Panc1 (cell line): Measurements from ENCODE around the gene LTBP3. TPM values are rescaled to one million over a fixed set of nuclear protein-coding genes. Genes with fewer than 3 reads are reported as not detected.

ENCODE experiments used
- ATAC-seq: fragments of 200-7000 bp; cut with Tn5 transposase; 2 replicates; pipeline ENCODE4 v1.9.1; 2020; ENCODE audit warnings: mild to moderate bottlenecking, moderate library complexity
- BruUV-seq: library from RNA; stranded (reverse); fragments of 400-500 nt; replicated peaks from 2 replicates; lab custom pipeline; 2021; lab: Mats Ljungman, UMichigan
- CTCF ChIA-PET: fragments of 300-600 bp; sonication (Branson Sonifier 250); formaldehyde crosslinking; loops from one replicate; lab custom pipeline; 2022; ENCODE audit warnings: antibody characterized with exemption; lab: Charles Lee
- POLR2A ChIA-PET: fragments of 300-600 bp; sonication (Branson Sonifier 250); formaldehyde crosslinking; loops from one replicate; lab custom pipeline; 2022; ENCODE audit warnings: antibody characterized with exemption; lab: Charles Lee
- DNase-seq: peaks from one replicate; pipeline ENCODE4 v3.0.0-alpha.2; 2010; ENCODE audit warnings: low read depth, low spot score
- H3K27ac ChIP-seq: 2 replicates; pipeline ENCODE4 v1.5.1; 2011; ENCODE audit warnings: mild to moderate bottlenecking, low read length, inconsistent platforms
- H3K27me3 ChIP-seq: fragments of 200-500 bp; sonication (Bioruptor generic); 2 replicates; pipeline ENCODE4 v1.6.0; 2014; ENCODE audit warnings: low read length, inconsistent platforms; ENCODE audit not compliant: control insufficient read depth, insufficient read depth
- H3K36me3 ChIP-seq: fragments of 200-500 bp; sonication (Bioruptor generic); 2 replicates; pipeline ENCODE4 v1.5.1; 2014; ENCODE audit warnings: inconsistent platforms, mild to moderate bottlenecking, low read length, moderate library complexity; ENCODE audit not compliant: control insufficient read depth, insufficient read depth
- H3K4me1 ChIP-seq: 2 replicates; pipeline ENCODE4 v1.5.1; 2011; ENCODE audit warnings: inconsistent platforms, mild to moderate bottlenecking, low read length, moderate library complexity; ENCODE audit not compliant: control insufficient read depth, insufficient read depth
- H3K4me3 ChIP-seq, 2 experiments: 2 replicates each; pipeline ENCODE4 v1.5.1; 2011 to 2012; ENCODE audit warnings: low read depth in 2 of 2, low read length in 2 of 2, mild to moderate bottlenecking in 2 of 2, inconsistent platforms in 1 of 2, moderate library complexity in 1 of 2
- H3K9me3 ChIP-seq: fragments of 200-500 bp; sonication (Bioruptor generic); 2 replicates; pipeline ENCODE4 v1.5.1; 2014; ENCODE audit warnings: low read depth, mild to moderate bottlenecking, inconsistent platforms, low read length, moderate library complexity; ENCODE audit not compliant: control insufficient read depth, insufficient read depth
- CTCF ChIP-seq: fragments of 450-650 bp; IDR thresholded peaks from 2 replicates; pipeline ENCODE4 v1.5.1; 2017; ENCODE audit warnings: mild to moderate bottlenecking
- POLR2AphosphoS5 ChIP-seq: IDR thresholded peaks from 2 replicates; pipeline ENCODE4 v1.6.1; 2012; ENCODE audit warnings: mild to moderate bottlenecking, low read depth, low read length, moderate library complexity
- SIN3A ChIP-seq: IDR thresholded peaks from 2 replicates; pipeline ENCODE4 v1.6.1; 2012; ENCODE audit warnings: low read depth, mild to moderate bottlenecking, low read length, moderate library complexity, borderline replicate concordance; ENCODE audit not compliant: insufficient read depth
- TCF7L2 ChIP-seq: IDR thresholded peaks from 2 replicates; pipeline ENCODE4 v1.6.1; 2011; ENCODE audit warnings: mild to moderate bottlenecking, low read depth, low read length, inconsistent platforms
- in situ Hi-C: cut with HindIII; loops from 2 replicates; pipeline ENCODE4 v1.10.0; 2016; ENCODE audit warnings: low sequenced_read_pairs, low pct_unique_long_range_greater_than_20kb
- intact Hi-C: fragments of 100-400 bp; cut with micrococcal nuclease; formaldehyde crosslinking; loops from one replicate; pipeline ENCODE4 v1.10.0; 2022; ENCODE audit not compliant: unreplicated experiment
- total RNA-seq: library from RNA; stranded (reverse); gene quantifications from one replicate; pipeline ENCODE4 v1.2.1, GENCODE V29; 2021; ENCODE audit not compliant: unreplicated experiment
- TF ChIP-seq, protein P1 (sequence below), 2 experiments: IDR thresholded peaks; 2 replicates each; pipeline ENCODE4 v1.6.1; 2011 to 2012; ENCODE audit warnings: low read depth in 2 of 2, control low read depth in 1 of 2, low read length in 1 of 2, mild to moderate bottlenecking in 1 of 2, moderate library complexity in 1 of 2; ENCODE audit not compliant: insufficient read depth in 1 of 2

LTBP3 gene
- total RNA-seq, 1 experiment from 2014 or later: 133 TPM

DNA sequence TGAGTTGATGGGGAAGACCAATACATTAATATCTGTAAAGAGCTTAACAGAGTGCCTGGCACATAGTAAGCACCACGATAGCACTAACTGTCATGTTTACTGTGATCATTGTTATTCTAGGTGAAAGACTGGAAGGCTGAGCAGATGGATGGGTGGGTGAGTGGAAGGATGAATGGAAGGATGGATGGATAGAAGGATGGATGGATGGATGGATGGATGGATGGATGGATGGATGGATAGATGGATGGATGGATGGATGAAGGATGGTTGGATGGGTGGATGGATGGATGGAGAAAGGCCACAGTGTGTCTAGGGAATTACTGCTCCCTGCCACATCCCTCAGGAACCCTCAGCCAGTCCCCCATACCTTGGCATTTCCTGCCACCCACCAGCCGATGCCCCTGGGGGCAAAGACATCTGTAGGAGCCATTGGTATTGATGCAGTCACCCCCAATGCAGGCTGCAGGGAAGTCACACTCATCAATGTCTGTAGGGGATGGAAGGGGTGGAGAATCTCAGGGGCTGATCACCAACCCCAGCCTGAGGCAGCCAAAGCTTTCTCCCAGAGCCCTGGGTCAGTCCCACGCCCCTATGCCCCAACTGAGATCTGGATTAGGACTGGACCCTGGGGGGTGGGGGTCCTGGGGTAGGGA lies 15.3 kb downstream of the LTBP3 start:
- ATAC-seq: no peak
- Histone ChIP-seq H3K27ac (no peak overlapping the region), H3K9me3 (no peaks in the 10 kb centered on the region), H3K4me3 (no peak overlapping the region), H3K4me1 (peaks cover 9% of the 10 kb centered on the region), H3K36me3 (peaks cover 2% of the 10 kb centered on the region; the same call in 1 of the 2 replicates), H3K27me3 (no peaks in the 10 kb centered on the region)
- no TSS peak for BruUV-seq
- ChIA-PET POLR2A (interaction anchor here (0.6 kb wide), 1 partner anchor 133 kb away, joined by 4 read pairs; no protein-coding TSS in a partner anchor), CTCF (interaction anchor here (0.7 kb wide), 1 partner anchor 24 kb away, joined by 7 read pairs; no protein-coding TSS in a partner anchor)
- TF ChIP-seq CTCF (no peak), TCF7L2 (no peak), SIN3A (no peak), POLR2AphosphoS5 (no peak)
- TF ChIP-seq, protein P1, sequence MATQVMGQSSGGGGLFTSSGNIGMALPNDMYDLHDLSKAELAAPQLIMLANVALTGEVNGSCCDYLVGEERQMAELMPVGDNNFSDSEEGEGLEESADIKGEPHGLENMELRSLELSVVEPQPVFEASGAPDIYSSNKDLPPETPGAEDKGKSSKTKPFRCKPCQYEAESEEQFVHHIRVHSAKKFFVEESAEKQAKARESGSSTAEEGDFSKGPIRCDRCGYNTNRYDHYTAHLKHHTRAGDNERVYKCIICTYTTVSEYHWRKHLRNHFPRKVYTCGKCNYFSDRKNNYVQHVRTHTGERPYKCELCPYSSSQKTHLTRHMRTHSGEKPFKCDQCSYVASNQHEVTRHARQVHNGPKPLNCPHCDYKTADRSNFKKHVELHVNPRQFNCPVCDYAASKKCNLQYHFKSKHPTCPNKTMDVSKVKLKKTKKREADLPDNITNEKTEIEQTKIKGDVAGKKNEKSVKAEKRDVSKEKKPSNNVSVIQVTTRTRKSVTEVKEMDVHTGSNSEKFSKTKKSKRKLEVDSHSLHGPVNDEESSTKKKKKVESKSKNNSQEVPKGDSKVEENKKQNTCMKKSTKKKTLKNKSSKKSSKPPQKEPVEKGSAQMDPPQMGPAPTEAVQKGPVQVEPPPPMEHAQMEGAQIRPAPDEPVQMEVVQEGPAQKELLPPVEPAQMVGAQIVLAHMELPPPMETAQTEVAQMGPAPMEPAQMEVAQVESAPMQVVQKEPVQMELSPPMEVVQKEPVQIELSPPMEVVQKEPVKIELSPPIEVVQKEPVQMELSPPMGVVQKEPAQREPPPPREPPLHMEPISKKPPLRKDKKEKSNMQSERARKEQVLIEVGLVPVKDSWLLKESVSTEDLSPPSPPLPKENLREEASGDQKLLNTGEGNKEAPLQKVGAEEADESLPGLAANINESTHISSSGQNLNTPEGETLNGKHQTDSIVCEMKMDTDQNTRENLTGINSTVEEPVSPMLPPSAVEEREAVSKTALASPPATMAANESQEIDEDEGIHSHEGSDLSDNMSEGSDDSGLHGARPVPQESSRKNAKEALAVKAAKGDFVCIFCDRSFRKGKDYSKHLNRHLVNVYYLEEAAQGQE (IDR thresholded peaks at IDR 0.05; ENCODE audit: insufficient read depth in 1 of 2, low read depth in 2 of 2, low read length in 1 of 2): no peak
- in situ Hi-C loops: no loop called here
- DNase-seq: no peak
- intact Hi-C loops: no loop called here

DNA sequence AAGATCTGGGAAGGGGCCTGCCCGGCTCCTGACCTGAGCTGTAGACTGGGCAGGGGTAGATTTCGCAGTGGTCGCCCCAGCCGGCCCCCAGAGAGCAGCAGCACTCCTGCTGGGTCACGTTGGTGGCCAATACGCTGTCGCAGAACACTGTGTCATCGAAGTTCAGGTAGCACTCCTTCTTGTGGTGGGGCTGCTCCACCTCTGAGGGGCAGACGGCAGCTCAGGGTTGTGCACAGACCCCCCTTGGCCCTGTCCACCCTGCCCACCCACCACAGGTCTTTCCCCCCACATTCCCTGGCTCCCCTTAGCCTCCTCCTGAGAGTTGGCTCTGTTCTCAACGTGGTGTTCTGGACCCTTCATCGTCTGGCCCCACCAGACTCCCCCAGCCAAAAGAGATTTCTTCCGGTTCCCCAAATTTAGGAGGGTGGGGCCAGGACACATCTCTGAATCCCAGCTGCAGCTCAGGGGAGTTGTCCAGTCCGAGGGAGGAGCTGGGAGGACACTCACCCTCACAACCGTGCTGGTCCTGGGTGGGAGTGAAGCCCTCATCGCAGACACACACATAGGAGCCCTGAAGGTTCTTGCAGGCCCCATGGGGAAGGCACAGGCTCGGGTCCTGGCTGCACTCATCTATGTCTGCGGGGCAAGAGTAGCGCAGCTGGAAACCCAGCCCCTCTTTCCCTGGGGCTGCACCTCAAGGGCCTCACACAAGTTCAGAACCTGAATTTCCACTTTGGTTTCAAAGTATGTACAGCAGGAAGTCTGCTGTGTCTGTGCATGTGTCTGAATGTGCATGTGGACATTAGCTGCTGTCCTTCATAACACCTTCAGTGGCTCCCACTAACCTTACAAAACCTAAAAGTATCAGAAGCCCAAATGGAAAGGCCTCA lies 16.8 kb downstream of the LTBP3 start:
- H3K9me3 ChIP-seq: no peaks in the 10 kb centered on the region
- ChIA-PET POLR2A (interaction anchor here (0.5 to 0.7 kb wide), 3 partner anchors 16 to 1967 kb away, joined by 3 read pairs; partner anchors contain the start of gene SCYL1), CTCF (interaction anchor here (0.5 to 2.7 kb wide), 6 partner anchors 11 to 101 kb away, joined by 3 to 22 read pairs (median 4); partner anchors contain the start of genes FAM89B and ZNRD2)
- no peaks in the 10 kb centered on the region for H3K27me3 ChIP-seq
- DNase-seq (no peak), ATAC-seq (peak; percentile 1; the same call in 1 of the 2 replicates)
- no peak for TF ChIP-seq TCF7L2
- no peak for TF ChIP-seq CTCF
- TF ChIP-seq POLR2AphosphoS5: no peak
- TF ChIP-seq SIN3A: no peak
- TF ChIP-seq, protein P1 (IDR thresholded peaks at IDR 0.05; ENCODE audit: insufficient read depth in 1 of 2, low read depth in 2 of 2, low read length in 1 of 2): no peak
- H3K4me1 ChIP-seq: peaks cover 18% of the 10 kb centered on the region
- in situ Hi-C loops (no loop called here), intact Hi-C loops (loop anchor here (1.0 kb wide), 1 partner anchor 31 kb away; the partner anchor contains the start of gene FAM89B)
- H3K36me3 ChIP-seq: peaks cover 2% of the 10 kb centered on the region; the same call in 1 of the 2 replicates
- no TSS peak for BruUV-seq
- H3K4me3 ChIP-seq: peak overlapping the region; percentile 64 to 68
- H3K27ac ChIP-seq: peak overlapping the region; percentile 79
